HepG2 (cell line): ENCODE results near the gene BCAR3. TPM values are rescaled to one million over a fixed set of nuclear protein-coding genes. Genes with fewer than 3 reads are reported as not detected.

ENCODE experiments used
- ATAC-seq: fragments of 200-7000 bp; cut with Tn5 transposase; 3 replicates; pipeline ENCODE4 v1.9.1; 2020; ENCODE audit warnings: mild to moderate bottlenecking, moderate library complexity
- BruUV-seq: library from RNA; stranded (reverse); fragments of 400-500 nt; replicated peaks from 2 replicates; lab custom pipeline; 2021; lab: Mats Ljungman, UMichigan
- CTCF ChIA-PET: fragments of 300-600 bp; formaldehyde crosslinking; extraction: SDS; loops from one replicate; lab custom pipeline; 2021; ENCODE audit warnings: low total read pairs, inconsistent platforms, low intra/inter-chr PET ratio; lab: Yijun Ruan, JAX
- POLR2A ChIA-PET: fragments of 350-600 bp; sonication (Branson Sonifier 250); formaldehyde crosslinking; loops from one replicate; lab custom pipeline; 2020; ENCODE audit warnings: antibody characterized with exemption, inconsistent platforms; lab: Yijun Ruan, JAX
- DNase-seq: peaks from one replicate; pipeline ENCODE4 v3.0.0-alpha.2; 2015; ENCODE audit warnings: low spot score
- FAIRE-seq: peaks from 3 replicates; lab custom pipeline; 2011; peaks lifted over from hg19 to GRCh38; lab: Jason Lieb, UNC
- H2AFZ ChIP-seq: one replicate; pipeline ENCODE4 v1.6.1; 2011; ENCODE audit warnings: low read length, inconsistent platforms
- H3K27ac ChIP-seq: fragments of 300-600 bp; 3 replicates; pipeline ENCODE4 v1.8.0; 2011; ENCODE audit warnings: mixed run types, mild to moderate bottlenecking, mixed read lengths, low read length, inconsistent platforms; ENCODE audit not compliant: insufficient read depth; ENCODE audit errors: extremely low read length
- H3K27me3 ChIP-seq, 2 experiments: fragments of 200-600 bp in 1 of 2; 2 replicates in 1 of 2; 3 replicates in 1 of 2; pipeline versions ENCODE4 v1.6.0 to v1.8.0; 2011; ENCODE audit warnings: low read length in 2 of 2, mild to moderate bottlenecking in 2 of 2, moderate library complexity in 2 of 2, inconsistent platforms in 1 of 2; ENCODE audit not compliant: insufficient read depth in 2 of 2, control insufficient read depth in 1 of 2
- H3K36me3 ChIP-seq, 2 experiments: fragments of 200-600 bp in 1 of 2; replicated peaks in 1 of 2; 2 replicates in 1 of 2; 3 replicates in 1 of 2; pipeline versions ENCODE4 v1.5.1 to v1.8.0; 2011; ENCODE audit warnings: low read length in 2 of 2, inconsistent platforms in 1 of 2; ENCODE audit not compliant: insufficient read depth in 2 of 2, control insufficient read depth in 1 of 2
- H3K4me1 ChIP-seq: 2 replicates; pipeline ENCODE4 v1.5.1; 2012; ENCODE audit warnings: low read length, inconsistent platforms; ENCODE audit not compliant: insufficient read depth
- H3K4me2 ChIP-seq: 2 replicates; pipeline ENCODE4 v1.6.0; 2011; ENCODE audit warnings: low read depth, low read length, inconsistent platforms
- H3K4me3 ChIP-seq, 3 experiments: fragments of 200-600 bp in 1 of 3; sonication (generic), shearing (Covaris generic) in 1 of 3; replicated peaks in 1 of 3; 2 replicates each; pipeline ENCODE4 v1.5.1; 2011 to 2016; ENCODE audit warnings: low read length in 3 of 3, inconsistent platforms in 2 of 3, low read depth in 2 of 3, mild to moderate bottlenecking in 2 of 3, control low read depth in 1 of 3, mixed read lengths in 1 of 3; ENCODE audit not compliant: insufficient read depth in 1 of 3
- H3K79me2 ChIP-seq: one replicate; pipeline ENCODE4 v1.6.1; 2011; ENCODE audit warnings: low read length, inconsistent platforms; ENCODE audit not compliant: insufficient read depth
- H3K9ac ChIP-seq: 2 replicates; pipeline ENCODE4 v1.6.0; 2011; ENCODE audit warnings: mild to moderate bottlenecking, low read depth, low read length, inconsistent platforms; ENCODE audit not compliant: insufficient read depth
- H3K9me3 ChIP-seq: 2 replicates; pipeline ENCODE4 v1.5.1; 2012; ENCODE audit warnings: mild to moderate bottlenecking, low read length
- H4K20me1 ChIP-seq: 2 replicates; pipeline ENCODE4 v1.6.0; 2011; ENCODE audit warnings: inconsistent platforms, mild to moderate bottlenecking, low read length, moderate library complexity; ENCODE audit not compliant: insufficient read depth
- CBX2 ChIP-seq, 2 experiments: fragments of 200-600 bp in 1 of 2; sonication (generic); formaldehyde crosslinking in 1 of 2; IDR thresholded peaks; 2 replicates each; pipeline versions ENCODE4 v1.7.0 to v1.8.1; 2018 to 2022; ENCODE audit warnings: low read depth in 2 of 2, low read length in 1 of 2, mild to moderate bottlenecking in 1 of 2, missing genetic modification reagents in 1 of 2
- SMC3 ChIP-seq: IDR thresholded peaks from 2 replicates; pipeline ENCODE4 v1.6.1; 2011; ENCODE audit warnings: low read length, improper control_type of control experiment
- WGBS: methylation state at CpG from one replicate; pipeline ENCODE4 v1.1.6; 2017; ENCODE audit warnings: low lambda C conversion rate; 5-methylcytosine and 5-hydroxymethylcytosine counted together
- in situ Hi-C: cut with HindIII; loops from 2 replicates; pipeline ENCODE4 v1.10.0; 2017; ENCODE audit warnings: low pct_unique_long_range_greater_than_20kb; ENCODE audit not compliant: extremely low pct_ligation_motif_present
- intact Hi-C: fragments of 100-400 bp; cut with micrococcal nuclease; formaldehyde crosslinking; loops from one replicate; pipeline ENCODE4 v1.10.0; 2022; ENCODE audit not compliant: unreplicated experiment
- polyA plus RNA-seq, 8 experiments: library from polyadenylated mRNA; depleted of rRNA in 3 of 8; stranded (reverse) in 7 of 8; unstranded in 1 of 8; fragments of >200 nt; fragmentation: Illumina TruSeq in 4 of 8; extraction: Trizol in 4 of 8; gene quantifications; 2 replicates each; pipeline versions ENCODE4 v1.2.1 to v1.2.3, GENCODE V29; 2011 to 2016; ENCODE audit warnings: low read depth in 4 of 8, missing spikeins in 1 of 8, mixed read lengths in 1 of 8; ENCODE audit not compliant: insufficient read depth in 1 of 8
- total RNA-seq, 5 experiments: library from RNA; depleted of rRNA; stranded (reverse); fragments of >200 nt; fragmentation: Illumina TruSeq; extraction: Trizol; gene quantifications; 2 replicates each; pipeline ENCODE4 v1.2.3, GENCODE V29; 2016; ENCODE audit warnings: low read depth in 1 of 5
- TF ChIP-seq, protein P1 (sequence below): sonication (generic); formaldehyde crosslinking; IDR thresholded peaks from 2 replicates; pipeline ENCODE4 v1.5.1; 2020; ENCODE audit warnings: missing genetic modification reagents, mild to moderate bottlenecking, borderline replicate concordance
- TF ChIP-seq, protein P2 (sequence below): sonication (generic); formaldehyde crosslinking; conservative IDR thresholded peaks from 2 replicates; pipeline ENCODE4 v1.4.0; 2020; ENCODE audit warnings: mild to moderate bottlenecking, missing genetic modification reagents, moderate library complexity
- TF ChIP-seq, protein P3 (sequence below): sonication (generic); formaldehyde crosslinking; IDR thresholded peaks from 2 replicates; pipeline ENCODE4 v1.4.0; 2020; ENCODE audit warnings: missing genetic modification reagents

Gene BCAR3
- total and polyA plus RNA-seq, 2 of the 13 experiments (the other 11 are each of a cell fraction or from before 2014, with no cell fraction given): 3.6 to 4.8 TPM

DNA sequence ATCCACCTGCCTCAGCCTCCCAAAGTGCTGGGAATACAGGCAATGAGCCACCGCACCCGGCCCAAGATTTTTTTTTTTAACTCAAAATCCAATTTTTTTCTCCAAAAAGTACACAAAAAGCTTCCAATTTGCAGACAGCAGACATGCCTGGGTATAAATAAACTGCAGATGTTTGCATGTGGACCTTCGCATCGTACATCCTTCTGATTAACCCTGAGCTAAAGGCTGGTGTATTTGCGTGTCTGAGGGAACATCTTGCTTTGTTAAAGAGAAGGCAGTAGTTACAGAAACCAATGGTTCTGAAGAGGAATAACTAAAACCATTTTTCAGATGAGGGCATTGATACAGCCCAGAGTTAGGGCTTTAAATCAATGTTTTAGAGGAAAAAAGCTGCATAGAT lies 12.7 kb downstream of the BCAR3 start:
- H3K9ac ChIP-seq: no peak overlapping the region
- no peak overlapping the region for H3K4me3 ChIP-seq
- TF ChIP-seq, protein P1, sequence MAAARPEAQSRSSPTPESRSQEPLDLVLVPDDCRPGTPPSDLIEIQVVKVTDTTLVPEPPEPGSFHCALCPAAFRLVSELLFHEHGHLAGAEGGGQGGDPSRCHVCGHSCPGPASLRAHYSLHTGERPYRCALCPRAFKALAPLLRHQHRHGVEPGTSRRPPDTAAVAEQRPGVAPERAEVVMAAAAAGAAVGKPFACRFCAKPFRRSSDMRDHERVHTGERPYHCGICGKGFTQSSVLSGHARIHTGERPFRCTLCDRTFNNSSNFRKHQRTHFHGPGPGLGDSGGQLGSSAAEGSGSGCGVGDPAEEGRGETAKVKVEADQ (CRISPR knock-in tag): no peak
- TF ChIP-seq SMC3: no peak
- TF ChIP-seq, protein P2, sequence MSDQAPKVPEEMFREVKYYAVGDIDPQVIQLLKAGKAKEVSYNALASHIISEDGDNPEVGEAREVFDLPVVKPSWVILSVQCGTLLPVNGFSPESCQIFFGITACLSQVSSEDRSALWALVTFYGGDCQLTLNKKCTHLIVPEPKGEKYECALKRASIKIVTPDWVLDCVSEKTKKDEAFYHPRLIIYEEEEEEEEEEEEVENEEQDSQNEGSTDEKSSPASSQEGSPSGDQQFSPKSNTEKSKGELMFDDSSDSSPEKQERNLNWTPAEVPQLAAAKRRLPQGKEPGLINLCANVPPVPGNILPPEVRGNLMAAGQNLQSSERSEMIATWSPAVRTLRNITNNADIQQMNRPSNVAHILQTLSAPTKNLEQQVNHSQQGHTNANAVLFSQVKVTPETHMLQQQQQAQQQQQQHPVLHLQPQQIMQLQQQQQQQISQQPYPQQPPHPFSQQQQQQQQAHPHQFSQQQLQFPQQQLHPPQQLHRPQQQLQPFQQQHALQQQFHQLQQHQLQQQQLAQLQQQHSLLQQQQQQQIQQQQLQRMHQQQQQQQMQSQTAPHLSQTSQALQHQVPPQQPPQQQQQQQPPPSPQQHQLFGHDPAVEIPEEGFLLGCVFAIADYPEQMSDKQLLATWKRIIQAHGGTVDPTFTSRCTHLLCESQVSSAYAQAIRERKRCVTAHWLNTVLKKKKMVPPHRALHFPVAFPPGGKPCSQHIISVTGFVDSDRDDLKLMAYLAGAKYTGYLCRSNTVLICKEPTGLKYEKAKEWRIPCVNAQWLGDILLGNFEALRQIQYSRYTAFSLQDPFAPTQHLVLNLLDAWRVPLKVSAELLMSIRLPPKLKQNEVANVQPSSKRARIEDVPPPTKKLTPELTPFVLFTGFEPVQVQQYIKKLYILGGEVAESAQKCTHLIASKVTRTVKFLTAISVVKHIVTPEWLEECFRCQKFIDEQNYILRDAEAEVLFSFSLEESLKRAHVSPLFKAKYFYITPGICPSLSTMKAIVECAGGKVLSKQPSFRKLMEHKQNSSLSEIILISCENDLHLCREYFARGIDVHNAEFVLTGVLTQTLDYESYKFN (CRISPR knock-in tag): no peak
- TF ChIP-seq CBX2 (IDR thresholded peaks at IDR 0.05; ENCODE audit: low read depth, low read length): no peak
- no peak for TF ChIP-seq CBX2 (CRISPR knock-in tag; IDR thresholded peaks at IDR 0.05; ENCODE audit: low read depth)
- TF ChIP-seq, protein P3, sequence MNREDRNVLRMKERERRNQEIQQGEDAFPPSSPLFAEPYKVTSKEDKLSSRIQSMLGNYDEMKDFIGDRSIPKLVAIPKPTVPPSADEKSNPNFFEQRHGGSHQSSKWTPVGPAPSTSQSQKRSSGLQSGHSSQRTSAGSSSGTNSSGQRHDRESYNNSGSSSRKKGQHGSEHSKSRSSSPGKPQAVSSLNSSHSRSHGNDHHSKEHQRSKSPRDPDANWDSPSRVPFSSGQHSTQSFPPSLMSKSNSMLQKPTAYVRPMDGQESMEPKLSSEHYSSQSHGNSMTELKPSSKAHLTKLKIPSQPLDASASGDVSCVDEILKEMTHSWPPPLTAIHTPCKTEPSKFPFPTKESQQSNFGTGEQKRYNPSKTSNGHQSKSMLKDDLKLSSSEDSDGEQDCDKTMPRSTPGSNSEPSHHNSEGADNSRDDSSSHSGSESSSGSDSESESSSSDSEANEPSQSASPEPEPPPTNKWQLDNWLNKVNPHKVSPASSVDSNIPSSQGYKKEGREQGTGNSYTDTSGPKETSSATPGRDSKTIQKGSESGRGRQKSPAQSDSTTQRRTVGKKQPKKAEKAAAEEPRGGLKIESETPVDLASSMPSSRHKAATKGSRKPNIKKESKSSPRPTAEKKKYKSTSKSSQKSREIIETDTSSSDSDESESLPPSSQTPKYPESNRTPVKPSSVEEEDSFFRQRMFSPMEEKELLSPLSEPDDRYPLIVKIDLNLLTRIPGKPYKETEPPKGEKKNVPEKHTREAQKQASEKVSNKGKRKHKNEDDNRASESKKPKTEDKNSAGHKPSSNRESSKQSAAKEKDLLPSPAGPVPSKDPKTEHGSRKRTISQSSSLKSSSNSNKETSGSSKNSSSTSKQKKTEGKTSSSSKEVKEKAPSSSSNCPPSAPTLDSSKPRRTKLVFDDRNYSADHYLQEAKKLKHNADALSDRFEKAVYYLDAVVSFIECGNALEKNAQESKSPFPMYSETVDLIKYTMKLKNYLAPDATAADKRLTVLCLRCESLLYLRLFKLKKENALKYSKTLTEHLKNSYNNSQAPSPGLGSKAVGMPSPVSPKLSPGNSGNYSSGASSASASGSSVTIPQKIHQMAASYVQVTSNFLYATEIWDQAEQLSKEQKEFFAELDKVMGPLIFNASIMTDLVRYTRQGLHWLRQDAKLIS: no peak
- H3K36me3 ChIP-seq: peaks cover 1 to 10% of the 10 kb centered on the region in 2 experiments; a peak in 1 of 5 replicates
- in situ Hi-C loops: no loop called here
- H3K27ac ChIP-seq: no peak overlapping the region
- FAIRE-seq: no peak
- CTCF ChIA-PET: no interaction called here
- no peaks in the 10 kb centered on the region for H3K79me2 ChIP-seq
- POLR2A ChIA-PET: interaction anchor here (1.0 kb wide), 1 partner anchor 324 kb away, joined by 3 read pairs; no protein-coding TSS in a partner anchor
- peaks cover 69% of the 10 kb centered on the region for H3K4me1 ChIP-seq
- no peak overlapping the region for H3K4me2 ChIP-seq
- H2AFZ ChIP-seq: no peak overlapping the region
- H4K20me1 ChIP-seq: no peaks in the 10 kb centered on the region
- no peaks in the 10 kb centered on the region for H3K27me3 ChIP-seq
- ATAC-seq: no peak
- no peaks in the 10 kb centered on the region for H3K9me3 ChIP-seq
- no TSS peak for BruUV-seq
- intact Hi-C loops: no loop called here
- 96% methylated on average over 5 of the region's 5 CpGs for WGBS
- DNase-seq: no peak
